PC-3 (cell line): ENCODE measurements around the gene GLTPD2. TPM values are rescaled to one million over a fixed set of nuclear protein-coding genes. Genes with fewer than 3 reads are reported as not detected.

ENCODE experiments used
- ATAC-seq: fragments of 200-7000 bp; cut with Tn5 transposase; 2 replicates; pipeline ENCODE4 v1.9.1; 2020; ENCODE audit warnings: mild to moderate bottlenecking, moderate library complexity
- BruUV-seq: library from RNA; stranded (reverse); fragments of 400-500 nt; replicated peaks from 2 replicates; lab custom pipeline; 2021; lab: Mats Ljungman, UMichigan
- CTCF ChIA-PET: fragments of 300-600 bp; sonication (Branson Sonifier 250); formaldehyde crosslinking; loops from one replicate; lab custom pipeline; 2022; ENCODE audit warnings: antibody characterized with exemption; lab: Charles Lee
- POLR2A ChIA-PET: fragments of 300-600 bp; sonication (Branson Sonifier 250); formaldehyde crosslinking; loops from one replicate; lab custom pipeline; 2022; ENCODE audit warnings: antibody characterized with exemption; ENCODE audit not compliant: unreplicated experiment; lab: Charles Lee
- DNase-seq: peaks from one replicate; pipeline ENCODE4 v3.0.0-alpha.2; 2015
- H2AFZ ChIP-seq: fragments of 300-600 bp; sonication (generic); 2 replicates; pipeline ENCODE4 v1.6.0; 2016; ENCODE audit warnings: antibody characterized with exemption, low read length
- H3F3A ChIP-seq: fragments of 300-600 bp; sonication (generic); one replicate; pipeline ENCODE4 v1.6.0; 2017; ENCODE audit warnings: antibody characterized with exemption, low read length, control low read depth, mild to moderate bottlenecking; ENCODE audit not compliant: unreplicated experiment
- H3K27ac ChIP-seq: fragments of 300-600 bp; sonication (generic); 2 replicates; pipeline ENCODE4 v1.5.1; 2016; ENCODE audit warnings: mild to moderate bottlenecking, low read length
- H3K27me3 ChIP-seq: fragments of 300-600 bp; sonication (generic); 2 replicates; pipeline ENCODE4 v1.6.1; 2016; ENCODE audit warnings: low read length, mixed read lengths
- H3K36me3 ChIP-seq: fragments of 300-600 bp; sonication (generic); 2 replicates; pipeline ENCODE4 v1.6.1; 2016; ENCODE audit warnings: low read depth, mixed run types, low read length, mixed read lengths
- H3K4me1 ChIP-seq: fragments of 300-600 bp; sonication (generic); 2 replicates; pipeline ENCODE4 v1.5.1; 2016; ENCODE audit warnings: low read length; ENCODE audit not compliant: insufficient read depth
- H3K4me2 ChIP-seq: fragments of 300-600 bp; sonication (generic); 2 replicates; pipeline ENCODE4 v1.6.0; 2016; ENCODE audit warnings: low read length
- H3K4me3 ChIP-seq: fragments of 300-600 bp; sonication (generic); 2 replicates; pipeline ENCODE4 v1.5.1; 2016; ENCODE audit warnings: mild to moderate bottlenecking, low read length, mixed read lengths
- H3K79me2 ChIP-seq: fragments of 300-600 bp; sonication (generic); 2 replicates; pipeline ENCODE4 v1.6.1; 2017; ENCODE audit warnings: low read length, mixed read lengths
- H3K9ac ChIP-seq: fragments of 300-600 bp; sonication (generic); 2 replicates; pipeline ENCODE4 v1.6.0; 2016; ENCODE audit warnings: mild to moderate bottlenecking, low read length
- H3K9me2 ChIP-seq: fragments of 300-600 bp; sonication (generic); replicated peaks from 2 replicates; pipeline ENCODE4 v1.6.1; 2016; ENCODE audit warnings: mixed run types, low read length, mixed read lengths
- H3K9me3 ChIP-seq: fragments of 300-600 bp; sonication (generic); 2 replicates; pipeline ENCODE4 v1.6.1; 2016; ENCODE audit warnings: low read length, mixed read lengths
- H4K20me1 ChIP-seq: fragments of 300-600 bp; sonication (generic); 2 replicates; pipeline ENCODE4 v1.6.1; 2016; ENCODE audit warnings: low read length, mixed read lengths
- EZH2 ChIP-seq: fragments of 300-600 bp; sonication (generic); IDR thresholded peaks from one replicate; pipeline ENCODE4 v1.6.1; 2017; ENCODE audit warnings: antibody characterized with exemption, mild to moderate bottlenecking, low read length; ENCODE audit not compliant: unreplicated experiment
- EZH2phosphoT487 ChIP-seq: fragments of 300-600 bp; sonication (generic); IDR thresholded peaks from 2 replicates; pipeline ENCODE4 v1.6.1; 2018; ENCODE audit warnings: mild to moderate bottlenecking, antibody characterized with exemption, low read length, borderline replicate concordance
- intact Hi-C: fragments of 100-400 bp; cut with micrococcal nuclease; formaldehyde crosslinking; loops from 2 replicates; pipeline ENCODE4 v1.9.0; 2023
- total RNA-seq: library from RNA; depleted of rRNA; stranded (reverse); fragments of >200 nt; gene quantifications from 2 replicates; pipeline ENCODE4 v1.2.3, GENCODE V29; 2014
- TF ChIP-seq, protein P1 (sequence below): fragments of 300-600 bp; sonication (generic); conservative IDR thresholded peaks from 2 replicates; pipeline ENCODE4 v1.5.1; 2017; ENCODE audit warnings: antibody characterized with exemption, low read depth, mild to moderate bottlenecking, low read length

GLTPD2 gene
- total RNA-seq, 1 experiment from 2014 or later: not detected

DNA sequence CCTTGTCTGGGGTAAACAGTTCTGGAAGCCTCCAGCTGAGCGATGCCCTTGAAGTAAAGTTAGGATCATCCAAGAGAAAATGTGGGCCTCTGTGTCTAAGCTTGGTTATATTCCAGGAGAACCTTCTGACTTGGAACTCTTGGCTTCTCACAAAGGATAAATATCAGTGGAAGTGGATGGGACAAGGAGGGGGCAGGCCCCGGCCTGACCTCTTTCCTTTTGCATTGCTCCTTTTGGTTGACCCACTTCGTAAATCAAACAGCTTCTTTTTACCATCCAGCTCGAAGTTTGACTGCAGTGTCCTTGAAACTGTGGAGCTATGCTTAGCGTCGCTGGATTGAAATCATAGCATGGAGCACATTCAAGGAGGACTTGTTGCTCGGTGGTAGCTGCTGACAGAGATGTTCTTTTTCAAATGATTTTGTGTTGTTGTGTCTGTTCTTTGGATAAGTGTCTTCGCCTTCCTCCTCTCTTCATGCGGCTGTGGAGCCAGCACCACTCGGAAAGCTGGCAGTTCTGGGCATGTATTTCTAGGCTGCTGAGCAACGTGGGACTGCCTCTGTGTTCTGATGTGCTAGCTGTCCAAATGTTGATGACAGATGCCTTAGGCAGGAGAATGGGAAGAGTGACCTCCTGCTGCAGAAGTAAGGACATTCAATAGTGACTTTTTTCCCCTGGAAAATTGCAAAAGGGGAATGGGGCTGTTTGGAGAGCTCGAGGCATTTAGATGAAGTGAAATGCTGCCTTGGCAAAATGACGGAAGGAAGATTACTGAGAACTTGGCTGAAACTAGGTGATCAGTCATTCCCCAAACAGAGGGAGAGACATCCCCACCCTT, 48.9 kb downstream of the GLTPD2 start:
- no peaks in the 10 kb centered on the region for H4K20me1 ChIP-seq
- H3K36me3 ChIP-seq: peaks cover 6% of the 10 kb centered on the region
- H3K27me3 ChIP-seq: no peaks in the 10 kb centered on the region
- ChIA-PET POLR2A (no interaction called here), CTCF (no interaction called here)
- no peak overlapping the region for H2AFZ ChIP-seq
- ATAC-seq (no peak), DNase-seq (no peak)
- H3K9me3 ChIP-seq: no peaks in the 10 kb centered on the region
- intact Hi-C loops: loop anchor here (10.0 kb wide), 1 partner anchor 47 kb away; no protein-coding TSS in a partner anchor
- no peaks in the 10 kb centered on the region for H3F3A ChIP-seq
- H3K79me2 ChIP-seq: peaks cover 92% of the 10 kb centered on the region
- no peak overlapping the region for H3K9ac ChIP-seq
- TF ChIP-seq, protein P1, sequence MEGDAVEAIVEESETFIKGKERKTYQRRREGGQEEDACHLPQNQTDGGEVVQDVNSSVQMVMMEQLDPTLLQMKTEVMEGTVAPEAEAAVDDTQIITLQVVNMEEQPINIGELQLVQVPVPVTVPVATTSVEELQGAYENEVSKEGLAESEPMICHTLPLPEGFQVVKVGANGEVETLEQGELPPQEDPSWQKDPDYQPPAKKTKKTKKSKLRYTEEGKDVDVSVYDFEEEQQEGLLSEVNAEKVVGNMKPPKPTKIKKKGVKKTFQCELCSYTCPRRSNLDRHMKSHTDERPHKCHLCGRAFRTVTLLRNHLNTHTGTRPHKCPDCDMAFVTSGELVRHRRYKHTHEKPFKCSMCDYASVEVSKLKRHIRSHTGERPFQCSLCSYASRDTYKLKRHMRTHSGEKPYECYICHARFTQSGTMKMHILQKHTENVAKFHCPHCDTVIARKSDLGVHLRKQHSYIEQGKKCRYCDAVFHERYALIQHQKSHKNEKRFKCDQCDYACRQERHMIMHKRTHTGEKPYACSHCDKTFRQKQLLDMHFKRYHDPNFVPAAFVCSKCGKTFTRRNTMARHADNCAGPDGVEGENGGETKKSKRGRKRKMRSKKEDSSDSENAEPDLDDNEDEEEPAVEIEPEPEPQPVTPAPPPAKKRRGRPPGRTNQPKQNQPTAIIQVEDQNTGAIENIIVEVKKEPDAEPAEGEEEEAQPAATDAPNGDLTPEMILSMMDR: no peak
- TF ChIP-seq EZH2phosphoT487 (no peak), EZH2 (no peak)
- no TSS peak for BruUV-seq
- H3K4me3 ChIP-seq: no peak overlapping the region
- no peak overlapping the region for H3K4me2 ChIP-seq
- H3K9me2 ChIP-seq: no peaks in the 10 kb centered on the region
- peaks cover 50% of the 10 kb centered on the region for H3K4me1 ChIP-seq
- no peak overlapping the region for H3K27ac ChIP-seq

DNA sequence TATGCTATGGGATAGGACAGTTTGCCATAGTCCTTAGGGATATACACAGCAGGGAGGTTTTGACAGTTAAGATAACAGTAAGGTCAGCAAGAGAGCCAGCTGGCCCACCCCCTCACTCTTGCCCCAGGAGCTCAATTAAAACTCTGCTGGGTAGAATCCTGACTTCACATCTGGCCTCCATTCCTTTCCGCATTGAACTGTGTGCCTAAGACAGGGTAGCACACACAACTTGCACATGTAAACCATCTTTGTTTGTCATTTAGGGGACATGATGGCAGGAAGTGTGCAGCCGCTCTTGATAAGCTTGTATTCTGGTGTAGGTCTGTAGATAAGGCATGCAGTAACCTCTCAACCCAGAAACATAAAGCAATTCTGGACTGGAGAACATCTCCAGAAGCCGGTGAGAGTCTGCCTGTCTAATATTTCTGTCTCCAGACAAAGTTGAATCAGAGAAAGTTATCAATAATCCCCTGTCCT, 49.6 kb downstream of the GLTPD2 start:
- BruUV-seq: no TSS peak

More for the DNA sequence above, 49.6 kb downstream of the GLTPD2 start:
- Histone ChIP-seq H3K27me3 (no peaks in the 10 kb centered on the region), H3K36me3 (peaks cover 6% of the 10 kb centered on the region), H4K20me1 (no peaks in the 10 kb centered on the region), H2AFZ (no peak overlapping the region), H3K9me3 (no peaks in the 10 kb centered on the region), H3K4me2 (no peak overlapping the region), H3K79me2 (peaks cover 97% of the 10 kb centered on the region), H3K27ac (no peak overlapping the region), H3K4me1 (peaks cover 50% of the 10 kb centered on the region), H3F3A (no peaks in the 10 kb centered on the region), H3K9me2 (no peaks in the 10 kb centered on the region), H3K9ac (no peak overlapping the region), H3K4me3 (no peak overlapping the region)
- TF ChIP-seq EZH2phosphoT487 (no peak), EZH2 (no peak)
- TF ChIP-seq, protein P1: no peak
- intact Hi-C loops: loop anchor here (10.0 kb wide), 1 partner anchor 46 kb away; no protein-coding TSS in a partner anchor
- DNase-seq (no peak), ATAC-seq (no peak)
- CTCF ChIA-PET: no interaction called here
- POLR2A ChIA-PET: no interaction called here
